Raji (cell line): Measurements from ENCODE around the gene ACTL7B.

ENCODE experiments used
- POLR2A ChIP-seq: IDR thresholded peaks from 2 replicates; pipeline ENCODE4 v1.6.1; 2011; ENCODE audit warnings: low read depth, low read length, control low read depth; ENCODE audit not compliant: insufficient read depth

The ACTL7B gene

GRCh38 chr9:108834959-108835665 is 20.7 kb downstream of the ACTL7B start:
- no peak for TF ChIP-seq POLR2A

- no peak for TF ChIP-seq POLR2A
These were observed 23.6 kb downstream of the ACTL7B start for GRCh38 chr9:108832179-108832500.

- TF ChIP-seq POLR2A = no peak
These were observed 24.1 kb downstream of the ACTL7B start for GRCh38 chr9:108831496-108832178.

- no peak for TF ChIP-seq POLR2A
These were observed 25.5 kb downstream of the ACTL7B start for GRCh38 chr9:108830272-108830671.

GRCh38 chr9:108823829-108824228 is 32.0 kb downstream of the ACTL7B start:
- no peak for TF ChIP-seq POLR2A

- TF ChIP-seq POLR2A = no peak
These were observed 39.7 kb downstream of the ACTL7B start for GRCh38 chr9:108816037-108816436.

- TF ChIP-seq POLR2A = no peak
These were observed 40.6 kb downstream of the ACTL7B start for GRCh38 chr9:108815156-108815555.

GRCh38 chr9:108813951-108814601 is 41.7 kb downstream of the ACTL7B start:
- TF ChIP-seq POLR2A = no peak

GRCh38 chr9:108812396-108813025 is 43.3 kb downstream of the ACTL7B start:
- TF ChIP-seq POLR2A = no peak

- no peak for TF ChIP-seq POLR2A
These were observed 43.8 kb downstream of the ACTL7B start for GRCh38 chr9:108811944-108812343.

GRCh38 chr9:108809269-108809668 is 46.5 kb downstream of the ACTL7B start:
- TF ChIP-seq POLR2A = no peak
